ENCODE results near the gene DACT3. TPM values are rescaled to one million over a fixed set of nuclear protein-coding genes. Genes with fewer than 3 reads are reported as not detected.

The DACT3 gene
- polyA plus RNA-seq, 1 donor from 2014 or later, result not detected

DNA sequence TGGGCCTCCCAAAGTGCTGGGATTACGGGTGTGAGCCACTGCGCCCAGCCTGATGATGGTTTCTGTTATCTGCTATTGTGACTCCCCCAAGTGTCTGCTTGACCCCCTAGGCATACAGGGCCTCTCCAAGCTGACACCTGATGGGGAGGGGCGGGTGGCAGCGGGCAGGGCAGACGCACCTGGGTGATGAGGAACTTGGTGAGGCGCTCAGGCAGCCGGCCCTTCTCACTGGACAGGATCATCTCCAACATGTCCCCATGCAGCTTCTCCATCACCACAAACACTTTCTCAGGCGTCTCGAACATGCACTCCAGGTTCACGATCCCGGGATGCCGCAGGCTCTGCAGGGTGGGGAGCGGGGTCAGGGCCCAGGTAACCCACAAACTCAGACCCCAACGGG lies 28.4 kb upstream of the DACT3 start:
- Mint-ChIP-seq H3K36me3 (peaks cover 3% of the 10 kb centered on the region), H3K27ac (peak overlapping the region in 1 of 3 donors; percentile 27), H3K9me3 (no peaks in the 10 kb centered on the region), H3K4me1 (no peaks in the 10 kb centered on the region), H3K27me3 (no peaks in the 10 kb centered on the region), H3K4me3 (no peak overlapping the region)

DNA sequence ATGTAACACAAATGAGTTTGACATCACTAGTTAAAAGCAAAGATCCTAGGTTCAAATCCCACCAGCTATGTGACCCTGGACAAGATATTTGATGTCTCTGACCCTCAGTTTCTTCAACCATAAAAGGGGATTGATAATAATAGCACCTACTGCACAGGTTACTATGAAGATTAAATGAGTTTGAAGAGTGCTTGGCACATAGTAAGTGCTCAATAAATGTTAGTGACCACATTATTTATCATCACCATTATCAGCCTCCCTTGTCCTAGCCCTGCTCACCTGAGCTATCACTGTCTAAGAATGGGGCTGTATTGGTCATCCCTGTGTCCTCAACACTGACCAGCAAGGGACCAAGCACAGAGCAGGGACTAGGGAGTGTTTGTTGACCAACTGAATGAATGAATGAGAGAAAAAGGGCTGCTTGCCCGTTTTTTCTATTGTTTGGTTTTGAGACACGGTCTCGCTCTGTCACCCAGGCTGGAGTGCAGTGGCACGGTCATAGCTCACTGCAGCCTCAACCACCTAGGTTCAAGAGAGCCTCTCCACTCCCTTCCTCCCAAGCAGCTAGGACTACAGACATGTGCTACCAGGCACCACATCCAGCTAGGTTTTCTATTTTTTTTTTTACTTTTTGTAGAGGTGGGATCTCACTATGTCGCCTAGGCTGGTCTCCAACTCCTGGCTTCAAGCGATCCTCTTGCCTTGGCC lies 26.6 kb upstream of the DACT3 start:
- Mint-ChIP-seq H3K36me3 (peaks cover 3% of the 10 kb centered on the region), H3K4me3 (no peak overlapping the region), H3K27ac (no peak overlapping the region), H3K9me3 (no peaks in the 10 kb centered on the region), H3K4me1 (no peaks in the 10 kb centered on the region), H3K27me3 (no peaks in the 10 kb centered on the region)

DNA sequence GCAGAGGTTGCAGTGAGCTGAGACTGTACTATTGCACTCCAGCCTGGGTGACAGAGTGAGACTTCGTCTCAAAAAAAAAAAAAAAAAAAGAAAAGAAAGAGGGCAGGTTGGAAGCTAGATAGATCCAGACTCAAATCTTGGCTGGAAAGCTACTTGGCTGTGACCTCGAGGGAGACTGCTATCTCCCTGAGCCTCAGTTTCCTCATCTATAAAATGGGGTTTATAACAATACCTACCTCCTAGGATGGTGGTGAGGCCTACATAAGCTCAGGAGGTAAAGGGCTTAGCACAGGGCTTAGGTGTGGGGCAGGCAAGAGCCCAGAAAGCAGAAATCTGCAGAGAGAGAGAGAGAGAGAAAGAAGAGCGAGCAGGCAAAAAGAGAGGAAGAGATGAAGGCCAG lies 24.2 kb upstream of the DACT3 start:
- Mint-ChIP-seq H3K9me3 (no peaks in the 10 kb centered on the region), H3K27me3 (no peaks in the 10 kb centered on the region), H3K36me3 (no peaks in the 10 kb centered on the region), H3K27ac (no peak overlapping the region), H3K4me3 (peak overlapping the region in 1 of 4 donors; percentile 23), H3K4me1 (no peaks in the 10 kb centered on the region)

DNA sequence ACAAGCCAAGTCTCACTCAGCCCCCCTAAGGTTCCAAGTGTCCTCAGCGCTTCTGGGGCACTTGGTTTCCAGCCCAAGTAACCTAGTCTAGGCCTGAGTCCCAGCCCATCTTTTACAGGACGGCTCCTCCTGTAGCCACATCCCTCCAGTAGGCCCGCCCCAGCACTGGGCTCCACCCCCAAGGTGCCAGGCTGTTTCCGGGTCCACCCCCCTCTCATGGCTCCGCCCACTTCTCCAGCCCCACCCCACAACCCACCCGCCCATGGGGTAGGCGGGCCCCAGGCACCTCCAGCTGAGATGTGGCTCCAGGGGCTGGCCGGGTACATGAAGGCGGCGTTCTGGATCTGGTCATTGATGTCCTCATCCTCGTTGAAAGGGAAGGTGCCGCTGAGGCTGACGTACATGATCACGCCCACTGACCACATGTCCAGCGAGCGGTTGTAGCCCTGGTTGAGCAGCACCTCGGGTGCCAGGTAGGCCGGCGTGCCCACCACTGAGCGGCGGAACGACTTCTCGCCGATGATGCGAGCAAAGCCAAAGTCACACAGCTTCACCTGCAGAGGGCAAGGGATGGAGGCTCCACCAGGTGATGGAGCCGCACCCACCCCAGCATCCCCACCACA lies 17.2 kb upstream of the DACT3 start:
- H3K4me1 Mint-ChIP-seq, result no peaks in the 10 kb centered on the region
- no peaks in the 10 kb centered on the region for H3K27me3 Mint-ChIP-seq
- no peak overlapping the region for H3K4me3 Mint-ChIP-seq
- H3K36me3 Mint-ChIP-seq, result peaks cover 10% of the 10 kb centered on the region
- H3K27ac Mint-ChIP-seq, result peak overlapping the region in 1 of 3 donors; percentile 1
- no peaks in the 10 kb centered on the region for H3K9me3 Mint-ChIP-seq

DNA sequence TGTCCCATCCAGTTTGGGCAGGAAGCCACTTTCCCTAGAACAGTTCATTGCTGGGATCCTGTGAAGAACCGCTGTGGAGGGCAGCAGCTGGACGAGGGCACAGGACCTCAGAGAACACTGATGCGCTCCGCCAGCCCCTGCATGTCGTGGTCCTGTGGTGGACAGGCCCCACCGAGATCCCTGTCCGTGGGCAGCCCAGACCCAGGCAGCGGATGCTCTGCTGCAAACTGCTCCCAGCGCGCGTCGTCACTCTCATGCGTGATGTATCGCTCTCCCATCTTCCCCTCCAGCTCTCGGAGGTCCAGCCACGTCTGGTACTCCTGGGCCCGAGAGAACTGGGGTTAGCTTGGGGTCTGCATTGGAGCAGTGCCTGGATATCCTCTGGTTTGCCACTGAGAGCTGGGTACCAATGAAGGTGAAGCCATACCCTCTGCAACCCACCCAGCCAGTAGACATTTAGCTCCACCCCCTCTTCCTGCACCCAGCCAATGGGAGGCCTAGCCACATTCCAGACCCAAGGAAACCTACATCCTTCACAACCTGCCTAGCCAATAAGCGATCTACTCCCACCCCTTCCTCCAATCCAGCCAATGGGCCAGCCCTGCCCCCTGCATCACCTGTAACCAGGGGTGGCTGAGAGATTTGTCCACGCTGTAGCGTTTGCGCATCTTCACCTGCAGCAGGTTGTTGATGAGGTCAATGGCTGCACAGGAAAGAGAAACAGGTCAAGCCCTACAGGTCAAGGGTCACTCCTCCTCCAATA lies 13.6 kb upstream of the DACT3 start:
- H3K27me3 Mint-ChIP-seq, result no peaks in the 10 kb centered on the region
- no peaks in the 10 kb centered on the region for H3K4me1 Mint-ChIP-seq
- H3K9me3 Mint-ChIP-seq, result no peaks in the 10 kb centered on the region
- no peak overlapping the region for H3K4me3 Mint-ChIP-seq
- H3K36me3 Mint-ChIP-seq, result peaks cover 18% of the 10 kb centered on the region
- peak overlapping the region in 2 of 3 donors; percentile 23 to 83 for H3K27ac Mint-ChIP-seq

DNA sequence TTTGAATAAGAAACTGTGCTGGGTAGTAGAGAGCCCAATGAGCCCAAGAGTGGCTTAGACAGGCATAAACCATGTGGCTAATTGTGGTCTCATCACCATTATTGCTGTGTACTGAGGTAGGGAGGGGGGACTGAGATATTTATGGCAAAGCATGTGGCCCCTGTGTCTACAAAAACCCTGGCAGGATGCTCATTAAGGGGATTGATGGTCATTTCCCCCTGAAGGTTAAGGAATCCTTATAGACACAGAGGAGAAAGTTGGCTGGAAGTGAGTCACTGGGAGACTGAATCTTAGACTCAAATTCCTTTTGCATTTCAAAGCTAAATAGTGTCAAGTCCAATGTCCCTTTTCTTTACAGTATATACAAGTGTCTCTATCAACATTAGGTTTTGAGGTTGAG lies 9.8 kb upstream of the DACT3 start:
- Mint-ChIP-seq H3K27me3 (no peaks in the 10 kb centered on the region), H3K4me1 (peaks cover 0 to 3% (median 0%) of the 10 kb centered on the region in 3 donors), H3K9me3 (no peaks in the 10 kb centered on the region), H3K36me3 (peaks cover 18% of the 10 kb centered on the region), H3K27ac (peak overlapping the region in 1 of 3 donors; percentile 71), H3K4me3 (no peak overlapping the region)

DNA sequence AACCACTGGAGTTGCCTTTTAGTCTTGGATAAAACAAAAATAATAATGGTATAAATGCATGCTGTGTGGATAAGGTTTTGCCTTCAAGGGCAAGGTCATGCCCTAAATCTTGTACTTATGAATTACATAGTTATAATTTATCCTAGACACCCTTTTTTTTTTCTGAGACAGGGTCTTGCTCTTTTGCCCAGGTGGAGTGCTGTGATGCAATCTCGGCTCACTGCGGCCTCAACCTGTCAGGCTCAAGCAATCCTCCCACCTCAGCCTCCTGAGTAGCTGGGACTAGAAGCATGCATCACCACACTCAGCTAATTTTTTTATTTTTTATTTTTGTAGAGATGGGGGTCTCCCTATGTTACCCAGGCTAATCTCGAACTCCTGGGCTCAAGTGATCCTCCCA lies 7.7 kb upstream of the DACT3 start:
- Mint-ChIP-seq H3K4me1 (peaks cover 0 to 3% (median 0%) of the 10 kb centered on the region in 3 donors), H3K9me3 (no peaks in the 10 kb centered on the region), H3K4me3 (no peak overlapping the region), H3K36me3 (peaks cover 11% of the 10 kb centered on the region), H3K27me3 (no peaks in the 10 kb centered on the region), H3K27ac (no peak overlapping the region)

DNA sequence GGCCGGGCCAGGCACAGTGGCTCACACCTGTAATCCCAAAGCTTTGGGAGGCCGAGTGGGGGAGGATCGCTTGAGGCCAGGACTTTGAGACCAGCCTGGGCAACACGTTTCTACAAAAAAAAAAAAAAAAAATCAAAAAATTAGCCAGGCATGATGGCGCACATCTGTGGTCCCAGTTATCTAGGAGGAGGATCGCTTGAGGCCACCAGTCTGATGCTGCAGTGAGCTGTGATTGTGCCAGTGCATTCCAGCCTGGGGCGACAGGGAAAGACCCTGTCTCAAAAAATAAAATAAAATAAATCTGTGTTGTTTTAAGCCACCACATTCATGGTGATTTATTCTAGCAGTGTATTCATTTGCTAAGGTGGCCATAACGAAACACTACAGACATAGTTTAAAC lies 4.1 kb upstream of the DACT3 start:
- H3K4me3 Mint-ChIP-seq, result no peak overlapping the region

DNA sequence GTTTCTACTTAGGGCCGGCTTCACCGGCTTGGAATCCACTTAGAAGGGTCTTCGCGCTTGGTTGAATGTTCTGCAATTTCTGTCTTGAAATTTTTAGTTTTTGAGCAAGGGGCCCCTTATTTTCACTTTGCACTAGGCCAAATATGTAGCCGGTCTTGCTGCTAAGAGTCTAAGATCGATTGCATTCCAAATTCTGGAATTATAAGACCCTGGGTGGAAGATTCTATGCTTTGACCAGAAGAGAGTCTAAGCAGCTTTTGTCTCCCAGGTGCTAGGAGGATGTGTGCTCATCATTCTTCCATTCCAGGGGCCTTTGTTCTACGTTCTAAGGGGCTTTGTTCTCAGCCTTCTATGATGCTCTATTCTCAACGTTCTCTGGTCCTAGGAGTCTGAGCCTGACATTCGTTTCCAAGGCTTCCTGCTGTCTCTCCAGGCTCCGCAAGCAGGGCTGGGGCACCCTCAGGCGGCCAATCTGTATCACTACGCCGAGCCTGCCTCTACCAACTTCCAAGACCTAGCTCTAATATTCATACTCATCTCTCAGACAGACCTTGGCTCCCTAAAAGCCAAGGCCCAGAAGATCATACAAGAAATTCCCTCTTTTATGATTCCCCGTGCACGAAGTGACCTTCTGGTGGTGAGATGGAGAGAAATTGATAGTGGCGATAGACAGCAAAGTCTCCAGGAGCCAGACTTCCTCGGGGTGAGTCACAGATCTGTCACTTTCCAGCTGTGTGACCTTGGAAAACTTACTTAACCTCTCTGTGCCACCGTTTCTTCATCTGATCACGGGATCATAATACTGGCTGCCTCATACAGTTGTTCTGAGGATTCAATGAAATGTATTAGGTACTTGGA lies 982 bp upstream of the DACT3 start:
- Mint-ChIP-seq H3K27me3 (peaks cover 22% of the 10 kb centered on the region), H3K4me1 (peaks cover 5 to 9% (median 8%) of the 10 kb centered on the region in 3 donors), H3K4me3 (peak overlapping the region; percentile 63 to 93 (median 84)), H3K9me3 (no peaks in the 10 kb centered on the region), H3K36me3 (peaks cover 3% of the 10 kb centered on the region), H3K27ac (peak overlapping the region; percentile 52 to 94 (median 54))

More for the DNA sequence above, 4.1 kb upstream of the DACT3 start:
- Mint-ChIP-seq H3K4me1 (peaks cover 3 to 10% (median 5%) of the 10 kb centered on the region in 3 donors), H3K9me3 (no peaks in the 10 kb centered on the region), H3K36me3 (peaks cover 4% of the 10 kb centered on the region), H3K27me3 (peaks cover 9% of the 10 kb centered on the region), H3K27ac (no peak overlapping the region)

DNA sequence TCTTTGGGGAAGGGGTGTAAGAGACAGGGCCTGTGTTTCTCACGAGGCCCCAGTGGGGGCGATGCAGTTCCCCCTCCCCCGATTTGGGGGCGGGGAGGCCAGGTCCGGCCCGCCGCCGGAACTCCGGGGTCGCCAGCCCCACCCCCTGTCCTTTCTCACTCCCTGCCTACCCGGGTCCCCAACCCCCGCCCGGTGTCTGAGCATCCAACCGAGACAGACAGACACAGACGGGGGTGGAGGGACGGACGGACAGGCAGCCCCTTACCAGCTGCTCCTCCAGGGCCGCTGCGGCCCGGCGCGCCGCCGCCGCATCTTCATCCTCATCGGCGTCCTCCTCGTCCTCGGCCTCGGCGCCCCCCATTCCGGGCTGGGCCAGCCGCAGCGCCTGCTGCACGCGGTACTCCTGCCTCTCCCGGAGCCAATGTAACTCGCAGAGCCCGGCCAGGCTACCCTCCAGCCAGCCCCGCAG lies 397 bp downstream of the DACT3 start:
- Mint-ChIP-seq H3K4me1 (peaks cover 5 to 9% (median 8%) of the 10 kb centered on the region in 3 donors), H3K27ac (no peak overlapping the region), H3K36me3 (no peaks in the 10 kb centered on the region), H3K27me3 (peaks cover 24% of the 10 kb centered on the region), H3K9me3 (no peaks in the 10 kb centered on the region), H3K4me3 (peak overlapping the region in 3 of 4 donors; percentile 65 to 93 (median 90))

DNA sequence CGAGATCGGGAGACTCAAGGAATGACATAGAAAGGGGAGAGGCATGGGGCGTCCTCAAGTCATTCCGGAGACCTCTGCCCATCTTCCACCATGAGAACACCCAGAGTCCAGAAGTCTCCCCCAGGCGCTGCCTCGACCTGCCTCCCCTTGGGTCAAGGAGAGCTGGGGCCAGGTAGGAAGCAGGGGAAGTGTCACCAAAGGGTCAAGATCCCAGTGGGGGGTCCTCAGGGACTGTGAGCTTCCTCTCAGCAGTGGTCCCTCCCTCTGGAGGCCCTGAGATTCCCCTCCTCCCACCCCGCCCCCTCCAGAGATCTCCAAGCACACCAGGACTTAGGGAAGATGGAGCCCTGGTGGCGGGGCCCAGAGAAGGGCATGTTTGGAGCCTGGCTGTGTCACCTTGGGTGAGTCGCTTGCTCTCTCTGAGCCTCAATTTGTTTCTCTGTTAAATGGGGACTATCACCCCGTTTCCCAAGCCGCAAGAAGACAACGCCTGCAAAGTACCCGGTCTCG lies 919 bp downstream of the DACT3 start:
- H3K27ac Mint-ChIP-seq, result peak overlapping the region; percentile 9 to 31 (median 17)
- peaks cover 28% of the 10 kb centered on the region for H3K27me3 Mint-ChIP-seq
- no peaks in the 10 kb centered on the region for H3K36me3 Mint-ChIP-seq

DNA sequence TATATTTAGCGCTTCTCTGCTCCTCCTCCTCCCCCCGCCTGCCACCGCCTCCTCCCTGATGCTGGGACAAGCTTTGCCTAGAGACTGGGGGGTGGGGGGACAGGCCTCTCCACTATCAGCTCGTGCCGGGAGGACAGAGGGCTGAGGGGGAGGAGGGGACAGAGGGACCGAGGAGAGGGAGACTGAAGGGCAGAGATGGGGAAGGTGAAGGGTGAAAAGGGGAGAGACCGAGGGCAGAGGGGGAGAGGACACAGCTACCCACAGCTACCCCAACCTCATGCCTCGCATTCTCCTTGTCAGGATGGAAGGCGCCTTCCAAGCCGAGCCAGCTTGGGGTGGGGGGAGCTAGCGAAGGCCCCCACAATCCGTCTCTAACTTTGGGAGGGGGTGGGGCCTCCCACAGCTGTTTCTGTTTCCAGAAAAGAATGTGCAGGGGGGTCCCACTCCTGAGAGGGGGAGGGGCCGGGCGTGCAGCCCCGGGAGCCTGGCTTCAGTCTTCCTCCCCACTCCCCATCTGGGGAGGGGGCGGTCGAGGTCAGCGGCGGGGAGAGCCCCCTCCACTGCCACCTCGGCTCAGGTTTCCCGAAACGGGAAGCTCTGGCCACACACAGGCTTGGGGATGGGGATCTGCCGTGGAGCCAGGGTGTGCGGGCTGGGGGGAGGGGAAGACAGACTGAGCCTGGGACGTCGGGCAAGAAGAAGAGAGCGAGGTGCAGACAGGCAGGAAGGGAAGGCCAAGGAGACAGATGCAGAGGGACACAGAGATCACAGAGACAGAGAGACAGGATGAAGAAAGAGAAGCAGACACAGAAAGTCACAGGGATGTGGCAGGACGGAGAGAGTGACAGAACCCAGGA lies 1.6 kb downstream of the DACT3 start:
- Mint-ChIP-seq H3K36me3 (no peaks in the 10 kb centered on the region), H3K4me1 (peaks cover 5 to 9% (median 8%) of the 10 kb centered on the region in 3 donors), H3K4me3 (peak overlapping the region; percentile 9 to 90 (median 76)), H3K27ac (peak overlapping the region in 2 of 3 donors; percentile 9 to 17), H3K27me3 (peaks cover 32% of the 10 kb centered on the region), H3K9me3 (no peaks in the 10 kb centered on the region)

More for the DNA sequence above, 919 bp downstream of the DACT3 start:
- Mint-ChIP-seq H3K4me3 (peak overlapping the region; percentile 9 to 90 (median 78)), H3K4me1 (peaks cover 5 to 9% (median 8%) of the 10 kb centered on the region in 3 donors), H3K9me3 (no peaks in the 10 kb centered on the region)

DNA sequence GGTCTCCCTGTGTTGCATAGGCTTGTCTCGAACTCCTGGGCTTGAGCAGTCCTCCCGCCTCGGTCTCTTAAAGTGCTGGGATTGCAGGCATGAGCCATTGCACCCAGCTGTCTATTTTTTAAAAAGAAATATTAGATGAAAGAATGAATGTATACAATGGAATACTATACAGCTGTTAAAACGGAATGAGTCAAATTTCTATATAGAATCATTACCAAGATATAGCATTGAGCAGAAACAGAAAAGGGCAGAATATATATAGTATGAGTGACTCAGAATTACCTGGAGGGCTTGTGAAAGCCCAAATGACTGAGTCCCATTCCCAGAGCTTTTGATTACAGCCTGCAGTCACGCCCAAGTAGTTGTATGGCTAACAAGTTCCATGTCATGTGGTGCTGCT lies 4.4 kb downstream of the DACT3 start:
- Mint-ChIP-seq H3K27ac (no peak overlapping the region), H3K27me3 (peaks cover 43% of the 10 kb centered on the region), H3K4me1 (peaks cover 0 to 7% (median 5%) of the 10 kb centered on the region in 3 donors), H3K9me3 (no peaks in the 10 kb centered on the region), H3K36me3 (peaks cover 2% of the 10 kb centered on the region), H3K4me3 (no peak overlapping the region)
